Peyer's patch (tissue), 4 donors: ENCODE data around the gene TRAF3IP3.

Experiments
- CTCF ChIP-seq, 6 experiments: fragments of 450-650 bp in 4 of 6; fragments of 200-600 bp in 2 of 6; sonication (generic) in 1 of 6; IDR thresholded peaks; one replicate each; pipeline ENCODE4 v1.5.1; 2017 to 2019; ENCODE audit warnings: antibody characterized with exemption in 6 of 6, mild to moderate bottlenecking in 3 of 6, moderate library complexity in 1 of 6
- POLR2A ChIP-seq, 2 donors: fragments of 450-650 bp; IDR thresholded peaks; one replicate each; pipeline ENCODE4 v1.5.1; 2017; ENCODE audit warnings: antibody characterized with exemption in 2 of 2, mild to moderate bottlenecking in 2 of 2, moderate library complexity in 2 of 2

- TF ChIP-seq CTCF (IDR thresholded peaks at IDR 0.05) (no peak), POLR2A (IDR thresholded peaks at IDR 0.05) (no peak)
Observed at GRCh38 chr1:209780268-209780667, 24.4 kb downstream of the TRAF3IP3 start.
